ENCODE results near the gene MTMR12.
"Not testable (repeated sequence)": the region's sequence is repeated elsewhere in the genome, so short reads cannot be mapped to it uniquely, and the experiment has no call there.

MTMR12 gene

GRCh38 chr5:32297181-32298058, 15.3 kb downstream of the MTMR12 start:
- DNase-seq, result no peak

- DNase-seq, result not testable (repeated sequence)
Measured at GRCh38 chr5:32295966-32296772, 16.6 kb downstream of the MTMR12 start.

GRCh38 chr5:32291591-32291990, 21.1 kb downstream of the MTMR12 start:
- DNase-seq, result no peak

GRCh38 chr5:32290922-32291321, 21.8 kb downstream of the MTMR12 start:
- DNase-seq, result no peak

GRCh38 chr5:32290501-32290900, 22.2 kb downstream of the MTMR12 start:
- DNase-seq, result not testable (repeated sequence)

GRCh38 chr5:32289986-32290385, 22.8 kb downstream of the MTMR12 start:
- DNase-seq, result not testable (repeated sequence)

GRCh38 chr5:32288135-32288534, 24.6 kb downstream of the MTMR12 start:
- not testable (repeated sequence) for DNase-seq

- not testable (repeated sequence) for DNase-seq
Measured at GRCh38 chr5:32287525-32287924, 25.2 kb downstream of the MTMR12 start.

GRCh38 chr5:32285510-32286138, 27.1 kb downstream of the MTMR12 start:
- DNase-seq, result no peak

- DNase-seq, result no peak
Measured at GRCh38 chr5:32283539-32284377, 29.0 kb downstream of the MTMR12 start.

GRCh38 chr5:32283061-32283460, 29.7 kb downstream of the MTMR12 start:
- no peak for DNase-seq

- DNase-seq, result no peak
Measured at GRCh38 chr5:32282633-32283032, 30.1 kb downstream of the MTMR12 start.

- DNase-seq, result not testable (repeated sequence)
Measured at GRCh38 chr5:32281378-32282133, 31.2 kb downstream of the MTMR12 start.

GRCh38 chr5:32280656-32281081, 32.1 kb downstream of the MTMR12 start:
- DNase-seq, result no peak

- no peak for DNase-seq
Measured at GRCh38 chr5:32279786-32280185, 33.0 kb downstream of the MTMR12 start.

- no peak for DNase-seq
Measured at GRCh38 chr5:32279223-32279622, 33.5 kb downstream of the MTMR12 start.

GRCh38 chr5:32278406-32278805, 34.3 kb downstream of the MTMR12 start:
- no peak for DNase-seq

GRCh38 chr5:32277798-32278197, 34.9 kb downstream of the MTMR12 start:
- no peak for DNase-seq

GRCh38 chr5:32276173-32276853, 36.4 kb downstream of the MTMR12 start:
- no peak for DNase-seq

GRCh38 chr5:32275396-32275741, 37.4 kb downstream of the MTMR12 start:
- DNase-seq, result no peak
